Body of pancreas (tissue), 4 donors: ENCODE measurements around the gene ZBTB16.

Source experiments
- POLR2A ChIP-seq, 3 donors: fragments of 450-650 bp; IDR thresholded peaks; one replicate each; pipeline ENCODE4 v1.6.1; 2016; ENCODE audit warnings: antibody characterized with exemption in 3 of 3, mild to moderate bottlenecking in 2 of 3
- TF ChIP-seq, protein P1 (sequence below), 7 experiments: fragments of 450-650 bp in 4 of 7; fragments of 200-600 bp in 3 of 7; sonication (generic) in 3 of 7; IDR thresholded peaks; one replicate each; pipeline ENCODE4 v1.5.1; 2016 to 2019; ENCODE audit warnings: antibody characterized with exemption in 7 of 7

DNA sequence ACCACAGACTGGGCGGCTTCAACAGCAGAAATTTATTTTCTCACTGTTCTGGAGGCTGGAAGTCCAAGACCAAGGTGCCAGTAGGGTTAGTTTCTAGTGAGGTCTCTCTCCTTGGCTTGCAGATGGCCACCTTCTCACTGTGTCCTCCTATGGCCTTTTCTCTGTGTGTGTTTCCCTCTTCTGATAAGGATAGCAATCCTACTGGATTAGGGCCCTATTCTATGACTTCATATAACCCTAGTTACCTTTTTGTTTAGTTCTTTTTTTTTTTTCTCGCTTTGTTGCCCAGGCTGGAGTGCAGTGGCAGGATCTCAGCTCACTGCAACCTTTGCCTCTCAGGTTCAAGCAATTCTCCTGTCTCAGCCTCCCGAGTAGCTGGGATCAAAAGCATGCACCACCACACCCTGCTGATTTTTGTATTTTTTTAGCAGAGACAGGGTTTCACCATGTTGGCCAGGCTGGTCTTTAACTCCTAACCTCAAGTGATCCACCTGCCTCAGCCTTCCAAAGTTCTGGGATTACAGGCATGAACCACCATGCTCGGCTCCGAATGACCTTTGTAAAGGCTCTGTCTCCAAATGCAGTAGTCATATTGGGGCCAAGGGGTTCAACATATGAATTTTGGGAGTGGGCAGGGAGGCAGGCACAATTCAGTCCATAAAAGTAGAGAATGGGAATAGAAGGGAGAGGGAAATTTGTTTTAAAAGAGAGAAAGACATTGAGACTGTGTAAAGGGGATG is 211.2 kb downstream of the ZBTB16 start:
- TF ChIP-seq, protein P1, sequence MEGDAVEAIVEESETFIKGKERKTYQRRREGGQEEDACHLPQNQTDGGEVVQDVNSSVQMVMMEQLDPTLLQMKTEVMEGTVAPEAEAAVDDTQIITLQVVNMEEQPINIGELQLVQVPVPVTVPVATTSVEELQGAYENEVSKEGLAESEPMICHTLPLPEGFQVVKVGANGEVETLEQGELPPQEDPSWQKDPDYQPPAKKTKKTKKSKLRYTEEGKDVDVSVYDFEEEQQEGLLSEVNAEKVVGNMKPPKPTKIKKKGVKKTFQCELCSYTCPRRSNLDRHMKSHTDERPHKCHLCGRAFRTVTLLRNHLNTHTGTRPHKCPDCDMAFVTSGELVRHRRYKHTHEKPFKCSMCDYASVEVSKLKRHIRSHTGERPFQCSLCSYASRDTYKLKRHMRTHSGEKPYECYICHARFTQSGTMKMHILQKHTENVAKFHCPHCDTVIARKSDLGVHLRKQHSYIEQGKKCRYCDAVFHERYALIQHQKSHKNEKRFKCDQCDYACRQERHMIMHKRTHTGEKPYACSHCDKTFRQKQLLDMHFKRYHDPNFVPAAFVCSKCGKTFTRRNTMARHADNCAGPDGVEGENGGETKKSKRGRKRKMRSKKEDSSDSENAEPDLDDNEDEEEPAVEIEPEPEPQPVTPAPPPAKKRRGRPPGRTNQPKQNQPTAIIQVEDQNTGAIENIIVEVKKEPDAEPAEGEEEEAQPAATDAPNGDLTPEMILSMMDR (IDR thresholded peaks at IDR 0.05), result no peak
- no peak for TF ChIP-seq POLR2A (IDR thresholded peaks at IDR 0.05)
